ENCODE data around the gene FAM107B.
"Not testable (repeated sequence)": the region's sequence is repeated elsewhere in the genome, so short reads cannot be mapped to it uniquely, and the experiment has no call there.

Gene FAM107B

GRCh38 chr10:14820010-14820774 is 45.5 kb upstream of the FAM107B start:
- H3K18ac ChIP-seq (ENCODE audit: low read length), result no peak overlapping the region
- no peak overlapping the region for H4K5ac ChIP-seq (ENCODE audit: low read length)
- H2AK5ac ChIP-seq (ENCODE audit: low read length), result no peak overlapping the region
- no peaks in the 10 kb centered on the region for H3K36me3 ChIP-seq (ENCODE audit: control insufficient read depth, insufficient read depth, low read length)
- peak; percentile 44 for DNase-seq
- no peak overlapping the region for H3K4me3 ChIP-seq (ENCODE audit: low read length)
- no peak overlapping the region for H3K23ac ChIP-seq (ENCODE audit: low read length)
- H3K4me1 ChIP-seq (ENCODE audit: control insufficient read depth, low read depth, low read length), result no peaks in the 10 kb centered on the region
- H3K27ac ChIP-seq (ENCODE audit: low read depth, low read length), result no peak overlapping the region
- H3K79me2 ChIP-seq (ENCODE audit: control insufficient read depth, insufficient read depth, low read length), result no peaks in the 10 kb centered on the region
- no peak overlapping the region for H3K9ac ChIP-seq (ENCODE audit: low read length)
- H2BK15ac ChIP-seq (replicated peaks; ENCODE audit: low read depth), result no peak overlapping the region
- no peak overlapping the region for H3K4ac ChIP-seq (ENCODE audit: low read depth, low read length)
- no peak overlapping the region for H3K56ac ChIP-seq (ENCODE audit: low read length)
- H3K79me1 ChIP-seq (ENCODE audit: low read length), result no peaks in the 10 kb centered on the region
- no peak overlapping the region for H2BK5ac ChIP-seq (ENCODE audit: low read length)
- H2BK120ac ChIP-seq (ENCODE audit: low read depth, low read length), result no peak overlapping the region
- H3K27me3 ChIP-seq (ENCODE audit: insufficient read depth, low read length, poor library complexity), result no peaks in the 10 kb centered on the region
- no peak overlapping the region for H3K4me2 ChIP-seq (ENCODE audit: low read length)
- H4K8ac ChIP-seq (ENCODE audit: low read depth, low read length), result no peak overlapping the region
- no CpG with 5 or more reads among the region's 10 CpGs for WGBS (ENCODE audit: extremely low coverage, insufficient coverage, low lambda C conversion rate)

- not testable (repeated sequence) for H3K4ac ChIP-seq (ENCODE audit: low read depth, low read length); H3K56ac ChIP-seq (ENCODE audit: low read length); H4K5ac ChIP-seq (ENCODE audit: low read length); H3K27ac ChIP-seq (ENCODE audit: low read depth, low read length); H3K27me3 ChIP-seq (ENCODE audit: insufficient read depth, low read length, poor library complexity); H3K4me3 ChIP-seq (ENCODE audit: low read length); H3K18ac ChIP-seq (ENCODE audit: low read length); H2BK15ac ChIP-seq (replicated peaks; ENCODE audit: low read depth); H2BK120ac ChIP-seq (ENCODE audit: low read depth, low read length); H3K9ac ChIP-seq (ENCODE audit: low read length); H3K79me1 ChIP-seq (ENCODE audit: low read length); H3K4me2 ChIP-seq (ENCODE audit: low read length); H4K8ac ChIP-seq (ENCODE audit: low read depth, low read length); H2AK5ac ChIP-seq (ENCODE audit: low read length); H3K79me2 ChIP-seq (ENCODE audit: control insufficient read depth, insufficient read depth, low read length); DNase-seq; H3K36me3 ChIP-seq (ENCODE audit: control insufficient read depth, insufficient read depth, low read length); H3K23ac ChIP-seq (ENCODE audit: low read length); H3K4me1 ChIP-seq (ENCODE audit: control insufficient read depth, low read depth, low read length); H2BK5ac ChIP-seq (ENCODE audit: low read length)
- no CpG with 5 or more reads among the region's 7 CpGs for WGBS (ENCODE audit: extremely low coverage, insufficient coverage, low lambda C conversion rate)
Measured at GRCh38 chr10:14816717-14817116, 42.0 kb upstream of the FAM107B start.

- Histone ChIP-seq H3K4me2 (ENCODE audit: low read length) (no peak overlapping the region), H2BK15ac (replicated peaks; ENCODE audit: low read depth) (no peak overlapping the region), H3K9ac (ENCODE audit: low read length) (no peak overlapping the region), H3K27ac (ENCODE audit: low read depth, low read length) (no peak overlapping the region), H3K4me1 (ENCODE audit: control insufficient read depth, low read depth, low read length) (no peaks in the 10 kb centered on the region), H3K36me3 (ENCODE audit: control insufficient read depth, insufficient read depth, low read length) (no peaks in the 10 kb centered on the region), H3K27me3 (ENCODE audit: insufficient read depth, low read length, poor library complexity) (no peaks in the 10 kb centered on the region), H2BK120ac (ENCODE audit: low read depth, low read length) (no peak overlapping the region), H2BK5ac (ENCODE audit: low read length) (no peak overlapping the region), H3K4me3 (ENCODE audit: low read length) (no peak overlapping the region), H3K18ac (ENCODE audit: low read length) (no peak overlapping the region), H2AK5ac (ENCODE audit: low read length) (no peak overlapping the region), H3K56ac (ENCODE audit: low read length) (no peak overlapping the region), H4K5ac (ENCODE audit: low read length) (no peak overlapping the region), H3K79me2 (ENCODE audit: control insufficient read depth, insufficient read depth, low read length) (no peaks in the 10 kb centered on the region), H4K8ac (ENCODE audit: low read depth, low read length) (no peak overlapping the region), H3K23ac (ENCODE audit: low read length) (no peak overlapping the region), H3K4ac (ENCODE audit: low read depth, low read length) (no peak overlapping the region), H3K79me1 (ENCODE audit: low read length) (no peaks in the 10 kb centered on the region)
- no CpG with 5 or more reads among the region's 6 CpGs for WGBS (ENCODE audit: extremely low coverage, insufficient coverage, low lambda C conversion rate)
- no peak for DNase-seq
Measured at GRCh38 chr10:14815681-14816080, 41.0 kb upstream of the FAM107B start.

GRCh38 chr10:14812271-14812670 is 37.6 kb upstream of the FAM107B start:
- Histone ChIP-seq H3K18ac (ENCODE audit: low read length) (no peak overlapping the region), H3K4me3 (ENCODE audit: low read length) (no peak overlapping the region), H4K5ac (ENCODE audit: low read length) (no peak overlapping the region), H3K4me2 (ENCODE audit: low read length) (no peak overlapping the region), H3K56ac (ENCODE audit: low read length) (no peak overlapping the region), H3K9ac (ENCODE audit: low read length) (no peak overlapping the region), H2BK15ac (replicated peaks; ENCODE audit: low read depth) (no peak overlapping the region), H2BK120ac (ENCODE audit: low read depth, low read length) (no peak overlapping the region), H3K36me3 (ENCODE audit: control insufficient read depth, insufficient read depth, low read length) (no peaks in the 10 kb centered on the region), H4K8ac (ENCODE audit: low read depth, low read length) (no peak overlapping the region), H3K79me2 (ENCODE audit: control insufficient read depth, insufficient read depth, low read length) (no peaks in the 10 kb centered on the region), H3K4ac (ENCODE audit: low read depth, low read length) (no peak overlapping the region), H3K27me3 (ENCODE audit: insufficient read depth, low read length, poor library complexity) (no peaks in the 10 kb centered on the region), H3K4me1 (ENCODE audit: control insufficient read depth, low read depth, low read length) (no peaks in the 10 kb centered on the region), H3K23ac (ENCODE audit: low read length) (no peak overlapping the region), H2AK5ac (ENCODE audit: low read length) (no peak overlapping the region), H2BK5ac (ENCODE audit: low read length) (no peak overlapping the region), H3K79me1 (ENCODE audit: low read length) (no peaks in the 10 kb centered on the region), H3K27ac (ENCODE audit: low read depth, low read length) (no peak overlapping the region)
- DNase-seq, result peak; percentile 49
- WGBS (ENCODE audit: extremely low coverage, insufficient coverage, low lambda C conversion rate), result no CpG with 5 or more reads among the region's 3 CpGs

GRCh38 chr10:14810969-14811953 is 36.6 kb upstream of the FAM107B start:
- Histone ChIP-seq H4K5ac (ENCODE audit: low read length) (no peak overlapping the region), H3K27ac (ENCODE audit: low read depth, low read length) (no peak overlapping the region), H3K23ac (ENCODE audit: low read length) (no peak overlapping the region), H3K79me1 (ENCODE audit: low read length) (no peaks in the 10 kb centered on the region), H3K4me3 (ENCODE audit: low read length) (no peak overlapping the region), H2BK15ac (replicated peaks; ENCODE audit: low read depth) (no peak overlapping the region), H3K36me3 (ENCODE audit: control insufficient read depth, insufficient read depth, low read length) (no peaks in the 10 kb centered on the region), H2AK5ac (ENCODE audit: low read length) (no peak overlapping the region), H3K4me1 (ENCODE audit: control insufficient read depth, low read depth, low read length) (no peaks in the 10 kb centered on the region), H2BK5ac (ENCODE audit: low read length) (no peak overlapping the region), H2BK120ac (ENCODE audit: low read depth, low read length) (no peak overlapping the region), H3K9ac (ENCODE audit: low read length) (no peak overlapping the region), H3K79me2 (ENCODE audit: control insufficient read depth, insufficient read depth, low read length) (no peaks in the 10 kb centered on the region), H3K4me2 (ENCODE audit: low read length) (no peak overlapping the region), H3K4ac (ENCODE audit: low read depth, low read length) (no peak overlapping the region), H3K27me3 (ENCODE audit: insufficient read depth, low read length, poor library complexity) (no peaks in the 10 kb centered on the region), H3K56ac (ENCODE audit: low read length) (no peak overlapping the region), H4K8ac (ENCODE audit: low read depth, low read length) (no peak overlapping the region), H3K18ac (ENCODE audit: low read length) (no peak overlapping the region)
- DNase-seq, result no peak
- WGBS (ENCODE audit: extremely low coverage, insufficient coverage, low lambda C conversion rate), result no CpG with 5 or more reads among the region's 9 CpGs

Data from mesendoderm (in vitro differentiated cells).